ENCODE measurements around the gene NPAS2. TPM values are rescaled to one million over a fixed set of nuclear protein-coding genes. Genes with fewer than 3 reads are reported as not detected.

Gene NPAS2
- total and polyA plus RNA-seq, 12 donors = 4.7 to 51.3 (median 17.6) TPM

- no peak for TF ChIP-seq POLR2A (IDR thresholded peaks at IDR 0.05)
- TF ChIP-seq, protein P1, sequence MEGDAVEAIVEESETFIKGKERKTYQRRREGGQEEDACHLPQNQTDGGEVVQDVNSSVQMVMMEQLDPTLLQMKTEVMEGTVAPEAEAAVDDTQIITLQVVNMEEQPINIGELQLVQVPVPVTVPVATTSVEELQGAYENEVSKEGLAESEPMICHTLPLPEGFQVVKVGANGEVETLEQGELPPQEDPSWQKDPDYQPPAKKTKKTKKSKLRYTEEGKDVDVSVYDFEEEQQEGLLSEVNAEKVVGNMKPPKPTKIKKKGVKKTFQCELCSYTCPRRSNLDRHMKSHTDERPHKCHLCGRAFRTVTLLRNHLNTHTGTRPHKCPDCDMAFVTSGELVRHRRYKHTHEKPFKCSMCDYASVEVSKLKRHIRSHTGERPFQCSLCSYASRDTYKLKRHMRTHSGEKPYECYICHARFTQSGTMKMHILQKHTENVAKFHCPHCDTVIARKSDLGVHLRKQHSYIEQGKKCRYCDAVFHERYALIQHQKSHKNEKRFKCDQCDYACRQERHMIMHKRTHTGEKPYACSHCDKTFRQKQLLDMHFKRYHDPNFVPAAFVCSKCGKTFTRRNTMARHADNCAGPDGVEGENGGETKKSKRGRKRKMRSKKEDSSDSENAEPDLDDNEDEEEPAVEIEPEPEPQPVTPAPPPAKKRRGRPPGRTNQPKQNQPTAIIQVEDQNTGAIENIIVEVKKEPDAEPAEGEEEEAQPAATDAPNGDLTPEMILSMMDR (IDR thresholded peaks at IDR 0.05) = no peak
- H3K4me1 ChIP-seq (replicated peaks in 1 of 2) = peaks cover 9 to 17% of the 10 kb centered on the region in 2 donors
- no peaks in the 10 kb centered on the region for H3K9me3 ChIP-seq (replicated peaks in 1 of 3)
- H3K36me3 ChIP-seq (replicated peaks in 1 of 2) = peaks cover 0 to 7% of the 10 kb centered on the region in 2 donors
- intact Hi-C loops (cut with DNase I) = no loop called here
- DNase-seq = peak in 1 of 7 donors; percentile 47
- H3K27ac ChIP-seq = no peak overlapping the region
- H3K27me3 ChIP-seq = no peaks in the 10 kb centered on the region
- no peak overlapping the region for H3K4me3 ChIP-seq
- 94 to 97% (median 95%) methylated on average over 28 of the region's 28 CpGs for WGBS, 4 donors
Measured at GRCh38 chr2:100995309-100996075, 175.6 kb downstream of the NPAS2 start.

DNA sequence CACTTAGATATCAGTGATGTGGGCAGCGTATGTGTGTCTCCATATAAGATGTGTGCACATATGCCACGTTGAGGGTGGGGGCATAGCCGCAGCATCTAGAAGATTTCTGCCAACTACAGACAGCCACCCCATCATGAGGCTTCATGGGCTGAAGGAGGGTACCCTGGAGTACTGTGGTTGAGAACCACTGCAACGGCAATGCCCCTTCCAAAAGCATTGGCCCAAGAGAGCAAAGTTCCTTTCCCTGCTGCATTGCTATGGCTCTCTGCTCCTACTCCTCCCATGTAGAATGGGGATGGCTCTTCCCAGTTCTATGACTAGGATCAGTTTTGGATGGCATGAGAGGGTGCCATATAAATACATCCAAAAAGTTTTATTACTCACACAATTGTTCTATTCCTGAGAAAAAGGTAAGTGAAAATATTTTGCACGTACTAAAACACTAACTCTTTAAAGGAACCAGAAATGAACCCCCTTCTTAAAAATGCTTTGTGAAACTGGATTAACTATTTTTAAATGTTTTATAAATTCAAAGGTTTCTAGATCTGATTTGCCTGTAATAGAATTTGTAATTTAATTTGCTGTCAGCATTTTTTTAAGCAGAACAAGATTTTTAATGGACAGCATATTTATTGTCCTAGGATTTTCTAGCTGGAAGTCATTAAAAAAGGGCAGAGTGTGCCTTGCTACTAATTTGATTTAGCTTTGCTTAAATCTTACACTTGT lies 177.7 kb downstream of the NPAS2 start:
- intact Hi-C loops (cut with DNase I) = no loop called here
- no peak for DNase-seq
- TF ChIP-seq, protein P1 (IDR thresholded peaks at IDR 0.05) = no peak
- no peak for TF ChIP-seq POLR2A (IDR thresholded peaks at IDR 0.05)
- 92 to 94% (median 93%) methylated on average over 5 of the region's 5 CpGs for WGBS, 4 donors
- H3K36me3 ChIP-seq (replicated peaks in 1 of 2) = peaks cover 0 to 7% of the 10 kb centered on the region in 2 donors
- no peak overlapping the region for H3K4me3 ChIP-seq
- H3K27me3 ChIP-seq = no peaks in the 10 kb centered on the region
- peaks cover 9 to 23% of the 10 kb centered on the region in 2 donors for H3K4me1 ChIP-seq (replicated peaks in 1 of 2)
- H3K9me3 ChIP-seq (replicated peaks in 1 of 3) = no peaks in the 10 kb centered on the region
- H3K27ac ChIP-seq = peak overlapping the region in 4 of 5 donors; percentile 4 to 85 (median 50)

DNA sequence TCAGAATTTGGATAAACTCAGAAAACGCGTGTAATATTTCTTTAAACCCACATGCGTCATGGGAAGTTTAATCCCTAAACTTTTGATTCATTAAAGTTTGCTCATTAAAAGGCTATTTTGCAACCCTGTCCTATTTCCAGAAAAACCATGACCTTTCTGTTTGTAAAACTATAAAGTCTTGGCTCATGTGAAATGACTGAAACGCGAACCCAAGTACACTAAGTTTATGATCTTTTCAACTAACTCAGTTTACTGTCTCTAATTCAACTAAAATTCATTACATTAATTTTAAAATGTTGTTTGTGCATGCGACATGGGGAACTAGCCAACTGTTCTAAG lies 178.3 kb downstream of the NPAS2 start:
- peaks cover 10 to 24% of the 10 kb centered on the region in 2 donors for H3K4me1 ChIP-seq (replicated peaks in 1 of 2)
- H3K4me3 ChIP-seq = no peak overlapping the region
- 33 to 42% (median 35%) methylated on average over 6 of the region's 6 CpGs for WGBS, 4 donors
- H3K36me3 ChIP-seq (replicated peaks in 1 of 2) = peaks cover 0 to 7% of the 10 kb centered on the region in 2 donors
- intact Hi-C loops (cut with DNase I) = no loop called here
- no peaks in the 10 kb centered on the region for H3K9me3 ChIP-seq (replicated peaks in 1 of 3)
- H3K27me3 ChIP-seq = no peaks in the 10 kb centered on the region
- no peak for DNase-seq
- TF ChIP-seq POLR2A (IDR thresholded peaks at IDR 0.05) = no peak
- TF ChIP-seq, protein P1 (IDR thresholded peaks at IDR 0.05) = no peak
- H3K27ac ChIP-seq = peak overlapping the region in 4 of 5 donors; percentile 4 to 85 (median 58)

DNA sequence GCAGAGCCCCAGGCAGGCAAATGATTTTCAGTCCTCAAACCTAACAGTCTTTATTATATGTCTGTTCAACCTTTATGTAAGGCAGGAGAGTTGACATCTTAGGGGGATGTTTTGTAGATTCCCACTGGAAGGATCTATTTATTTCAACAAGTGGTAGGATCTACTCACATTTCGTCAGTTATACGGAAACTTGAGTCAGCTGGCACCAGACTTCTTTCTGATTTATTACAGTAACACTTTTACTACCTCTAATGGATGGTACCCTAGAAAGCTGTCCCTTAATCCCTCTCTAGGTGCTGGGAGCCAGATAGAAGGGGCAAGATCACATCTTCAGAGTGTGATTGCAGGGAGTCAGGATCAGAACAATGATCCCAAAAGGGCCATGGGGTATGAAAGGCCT lies 180.1 kb downstream of the NPAS2 start:
- Histone ChIP-seq H3K27me3 (no peaks in the 10 kb centered on the region), H3K9me3 (replicated peaks in 1 of 3) (no peaks in the 10 kb centered on the region), H3K4me1 (replicated peaks in 1 of 2) (peaks cover 14 to 32% of the 10 kb centered on the region in 2 donors), H3K4me3 (no peak overlapping the region), H3K27ac (no peak overlapping the region), H3K36me3 (replicated peaks in 1 of 2) (peaks cover 0 to 12% of the 10 kb centered on the region in 2 donors)
- TF ChIP-seq, protein P1 (IDR thresholded peaks at IDR 0.05) = no peak
- TF ChIP-seq POLR2A (IDR thresholded peaks at IDR 0.05) = no peak
- WGBS, 4 donors = 80 to 95% (median 82%) methylated on average over 2 of the region's 2 CpGs
- intact Hi-C loops (cut with DNase I) = no loop called here
- no peak for DNase-seq

All from adrenal gland (tissue), 12 donors.